GM23338 (cell line): ENCODE data around the gene DPF1. TPM values are rescaled to one million over a fixed set of nuclear protein-coding genes. Genes with fewer than 3 reads are reported as not detected.

Experiments used
- ATAC-seq: fragments of 200-7000 bp; cut with Tn5 transposase; 3 replicates; pipeline ENCODE4 v1.9.1; 2020
- DNase-seq: peaks from one replicate; pipeline ENCODE4 v3.0.0-alpha.2; 2015; ENCODE audit warnings: low spot score
- H2AFZ ChIP-seq: fragments of 200-600 bp; sonication (generic); 2 replicates; pipeline ENCODE4 v1.8.0; 2016; ENCODE audit warnings: antibody characterized with exemption, mild to moderate bottlenecking, moderate library complexity
- H3F3A ChIP-seq: fragments of 200-600 bp; sonication (generic); replicated peaks from 2 replicates; pipeline ENCODE4 v1.8.0; 2017; ENCODE audit warnings: antibody characterized with exemption, mixed run types, low read depth
- H3K27ac ChIP-seq: fragments of 200-600 bp; sonication (generic); 2 replicates; pipeline ENCODE4 v1.6.1; 2016; ENCODE audit warnings: low read depth
- H3K27me3 ChIP-seq: fragments of 200-600 bp; sonication (generic); 2 replicates; pipeline ENCODE4 v1.8.0; 2016; ENCODE audit warnings: mild to moderate bottlenecking, mixed run types, moderate library complexity; ENCODE audit not compliant: insufficient read depth
- H3K36me3 ChIP-seq: fragments of 200-600 bp; sonication (generic); 2 replicates; pipeline ENCODE4 v1.8.0; 2016; ENCODE audit warnings: mild to moderate bottlenecking; ENCODE audit not compliant: insufficient read depth
- H3K4me1 ChIP-seq: fragments of 200-600 bp; sonication (generic); 2 replicates; pipeline ENCODE4 v1.8.0; 2016; ENCODE audit warnings: mild to moderate bottlenecking, moderate library complexity; ENCODE audit not compliant: insufficient read depth
- H3K4me2 ChIP-seq: fragments of 200-600 bp; sonication (generic); 2 replicates; pipeline ENCODE4 v1.7.1; 2017; ENCODE audit warnings: mixed run types
- H3K4me3 ChIP-seq: fragments of 200-600 bp; sonication (generic); 2 replicates; pipeline ENCODE4 v1.6.1; 2016; ENCODE audit warnings: mixed run types
- H3K79me2 ChIP-seq: fragments of 200-600 bp; sonication (generic); replicated peaks from 2 replicates; pipeline ENCODE4 v1.8.0; 2017; ENCODE audit warnings: mild to moderate bottlenecking; ENCODE audit not compliant: insufficient read depth
- H3K9me2 ChIP-seq: fragments of 200-600 bp; sonication (generic); 2 replicates; pipeline ENCODE4 v1.8.0; 2017; ENCODE audit not compliant: insufficient read depth
- H4K20me1 ChIP-seq: fragments of 200-600 bp; sonication (generic); replicated peaks from 2 replicates; pipeline ENCODE4 v1.8.0; 2017; ENCODE audit warnings: mild to moderate bottlenecking; ENCODE audit not compliant: insufficient read depth
- H3K27ac Mint-ChIP-seq: 2 replicates; pipeline ENCODE4 v1.8.0; 2020; ENCODE audit warnings: inconsistent platforms, mild to moderate bottlenecking, moderate library complexity, mixed read lengths
- H3K27me3 Mint-ChIP-seq: 3 replicates; pipeline ENCODE4 v1.8.0; 2022; ENCODE audit warnings: low read depth, mild to moderate bottlenecking, moderate library complexity, mixed read lengths, inconsistent platforms; ENCODE audit not compliant: insufficient read depth, poor library complexity
- H3K36me3 Mint-ChIP-seq: 3 replicates; pipeline ENCODE4 v1.8.0; 2021; ENCODE audit warnings: low read depth, mild to moderate bottlenecking, inconsistent platforms, moderate library complexity, mixed read lengths
- H3K4me1 Mint-ChIP-seq: 3 replicates; pipeline ENCODE4 v1.8.0; 2020; ENCODE audit warnings: mild to moderate bottlenecking, inconsistent platforms, mixed read lengths
- H3K4me3 Mint-ChIP-seq: 3 replicates; pipeline ENCODE4 v1.8.0; 2021; ENCODE audit warnings: moderate library complexity, mild to moderate bottlenecking, inconsistent platforms, mixed read lengths
- H3K9me3 Mint-ChIP-seq: 3 replicates; pipeline ENCODE4 v1.8.0; 2020; ENCODE audit warnings: moderate library complexity, mild to moderate bottlenecking, inconsistent platforms, mixed read lengths
- CREB1 ChIP-seq: fragments of 250-450 bp; sonication (Bioruptor Pico); IDR thresholded peaks from 2 replicates; pipeline ENCODE4 v1.5.0; 2020; ENCODE audit warnings: low read depth, mild to moderate bottlenecking, moderate library complexity
- CTCF ChIP-seq, 2 experiments: fragments of 200-600 bp in 1 of 2; sonication (generic) in 1 of 2; conservative IDR thresholded peaks; 2 replicates each; pipeline versions ENCODE4 v1.5.1 to v1.6.1; 2016 to 2017; ENCODE audit warnings: antibody characterized with exemption in 2 of 2, low read depth in 2 of 2, mild to moderate bottlenecking in 2 of 2, moderate library complexity in 1 of 2
- JUNB ChIP-seq: IDR thresholded peaks from one replicate; pipeline ENCODE4 v1.6.1; 2016; ENCODE audit warnings: antibody characterized with exemption; ENCODE audit not compliant: unreplicated experiment
- POLR2AphosphoS5 ChIP-seq: IDR thresholded peaks from 2 replicates; pipeline ENCODE4 v1.6.1; 2016; ENCODE audit warnings: antibody characterized with exemption, low read depth
- REST ChIP-seq: IDR thresholded peaks from one replicate; pipeline ENCODE4 v1.6.1; 2018; ENCODE audit warnings: antibody characterized with exemption; ENCODE audit not compliant: unreplicated experiment
- STAT1 ChIP-seq: IDR thresholded peaks from one replicate; pipeline ENCODE4 v1.6.1; 2016; ENCODE audit warnings: antibody characterized with exemption; ENCODE audit not compliant: unreplicated experiment
- ZNF331 ChIP-seq: fragments of 250-450 bp; sonication (Bioruptor Pico); IDR thresholded peaks from 2 replicates; pipeline ENCODE4 v1.5.0; 2020; ENCODE audit warnings: low read depth, mild to moderate bottlenecking, moderate library complexity
- ZNF462 ChIP-seq: fragments of 250-450 bp; sonication (Bioruptor Pico); IDR thresholded peaks from 2 replicates; pipeline ENCODE4 v1.5.0; 2020; ENCODE audit warnings: mild to moderate bottlenecking, moderate library complexity
- polyA plus RNA-seq: library from polyadenylated mRNA; unstranded; fragments of >200 nt; fragmentation: Nextera tagmentation; extraction: Ambion mirVana; gene quantifications from 2 replicates; pipeline ENCODE4 v1.2.1, GENCODE V29; 2016
- total RNA-seq: library from RNA; depleted of rRNA; stranded (reverse); fragments of >200 nt; shearing (Covaris generic); gene quantifications from 2 replicates; pipeline ENCODE4 v1.2.3, GENCODE V29; 2014

The DPF1 gene
- total and polyA plus RNA-seq, 2 experiments from 2014 or later = 8.3 to 11.7 TPM

- Mint-ChIP-seq H3K9me3 (peaks cover 7% of the 10 kb centered on the region), H3K27ac (no peak overlapping the region), H3K4me3 (no peak overlapping the region), H3K36me3 (peaks cover 24% of the 10 kb centered on the region), H3K27me3 (peaks cover 19% of the 10 kb centered on the region), H3K4me1 (peaks cover 25% of the 10 kb centered on the region; the same call in 2 of the 3 replicates)
- no peak for ATAC-seq
- no peaks in the 10 kb centered on the region for H3K36me3 ChIP-seq
- H3K4me2 ChIP-seq = no peak overlapping the region
- H3K4me3 ChIP-seq = no peak overlapping the region
- TF ChIP-seq REST (no peak), JUNB (no peak), CREB1 (CRISPR knock-in tag) (no peak), CTCF (conservative IDR thresholded peaks at IDR 0.05; ENCODE audit: low read depth in 2 of 2) (no peak), ZNF331 (CRISPR knock-in tag) (no peak), POLR2AphosphoS5 (no peak)
- DNase-seq = no peak
- peaks cover 12% of the 10 kb centered on the region; the same call in 1 of the 2 replicates for H3K4me1 ChIP-seq
- H3K9me2 ChIP-seq = no peaks in the 10 kb centered on the region
- H3K79me2 ChIP-seq = no peaks in the 10 kb centered on the region
- H4K20me1 ChIP-seq = peaks cover 7% of the 10 kb centered on the region; the same call in 1 of the 2 replicates
- no peaks in the 10 kb centered on the region for H3F3A ChIP-seq
- no peak overlapping the region for H2AFZ ChIP-seq
- H3K27me3 ChIP-seq = no peaks in the 10 kb centered on the region
- no peak overlapping the region for H3K27ac ChIP-seq
Measured at GRCh38 chr19:38180071-38180470, 44.0 kb downstream of the DPF1 start.

GRCh38 chr19:38175422-38175821, 48.6 kb downstream of the DPF1 start:
- no peak for DNase-seq
- Mint-ChIP-seq H3K9me3 (peaks cover 6% of the 10 kb centered on the region), H3K27ac (no peak overlapping the region), H3K27me3 (peaks cover 8% of the 10 kb centered on the region), H3K36me3 (peaks cover 15% of the 10 kb centered on the region), H3K4me3 (no peak overlapping the region), H3K4me1 (peaks cover 8% of the 10 kb centered on the region)
- Histone ChIP-seq H3K9me2 (no peaks in the 10 kb centered on the region), H3K4me3 (no peak overlapping the region), H3F3A (no peaks in the 10 kb centered on the region), H3K4me1 (no peaks in the 10 kb centered on the region), H2AFZ (no peak overlapping the region), H3K79me2 (no peaks in the 10 kb centered on the region), H3K36me3 (no peaks in the 10 kb centered on the region), H3K27me3 (no peaks in the 10 kb centered on the region), H4K20me1 (0 out of 2 replicates have a peak, but pooled peaks cover 4% of the 10 kb centered on the region), H3K27ac (no peak overlapping the region), H3K4me2 (no peak overlapping the region)
- peak; percentile 51 for ATAC-seq
- TF ChIP-seq CTCF (conservative IDR thresholded peaks at IDR 0.05; ENCODE audit: low read depth in 2 of 2) (no peak), ZNF462 (CRISPR knock-in tag) (no peak), STAT1 (no peak)
